HG03439 (cell line): ENCODE results near the gene NPR2.

Experiments
- ATAC-seq: cut with Tn5 transposase; IDR thresholded peaks from one replicate; pipeline ENCODE4 v1.9.1; 2021; ENCODE audit warnings: mild to moderate bottlenecking, moderate library complexity; ENCODE audit not compliant: unreplicated experiment

The NPR2 gene

GRCh38 chr9:35829084-35829763 lies 37.8 kb downstream of the NPR2 start, which contains the start of gene TMEM8B:
TSS of gene TMEM8B (plus strand) at chr9:35829228. CDS start at chr9:35829448, 220 bp downstream.
- peak; percentile 61 for ATAC-seq

GRCh38 chr9:35829764-35830096 lies 38.3 kb downstream of the NPR2 start:
- ATAC-seq, result no peak

- ATAC-seq, result no peak
These were observed 39.6 kb downstream of the NPR2 start for GRCh38 chr9:35831040-35831439.

GRCh38 chr9:35832814-35833213 lies 41.4 kb downstream of the NPR2 start:
- ATAC-seq, result no peak

GRCh38 chr9:35834260-35835215 lies 43.1 kb downstream of the NPR2 start:
- ATAC-seq, result no peak

GRCh38 chr9:35835216-35835632 lies 43.8 kb downstream of the NPR2 start:
- ATAC-seq, result no peak

- no peak for ATAC-seq
These were observed 44.4 kb downstream of the NPR2 start for GRCh38 chr9:35835766-35836165.

GRCh38 chr9:35836595-35836994 lies 45.2 kb downstream of the NPR2 start:
- ATAC-seq, result no peak

- ATAC-seq, result no peak
These were observed 48.5 kb downstream of the NPR2 start for GRCh38 chr9:35839926-35840325.

- ATAC-seq, result no peak
These were observed 49.7 kb downstream of the NPR2 start for GRCh38 chr9:35840881-35841644.

- ATAC-seq, result no peak
These were observed 50.2 kb downstream of the NPR2 start for GRCh38 chr9:35841645-35841900.

GRCh38 chr9:35842020-35842745 lies 50.8 kb downstream of the NPR2 start:
- ATAC-seq, result no peak

- ATAC-seq, result no peak
These were observed 51.4 kb downstream of the NPR2 start for GRCh38 chr9:35842795-35843194.

GRCh38 chr9:35844628-35845270 lies 53.4 kb downstream of the NPR2 start:
- ATAC-seq, result no peak

GRCh38 chr9:35845824-35846771 lies 54.7 kb downstream of the NPR2 start:
- no peak for ATAC-seq

- ATAC-seq, result peak; percentile 95
These were observed 56.6 kb downstream of the NPR2 start for GRCh38 chr9:35847792-35848572.

GRCh38 chr9:35852267-35852815 lies 61.0 kb downstream of the NPR2 start:
- no peak for ATAC-seq
